ENCODE results near the gene ZNF101. TPM values are rescaled to one million over a fixed set of nuclear protein-coding genes. Genes with fewer than 3 reads are reported as not detected.

Gene ZNF101
- total RNA-seq, 2 donors from 2014 or later = 53.2 to 62.9 TPM

- no peaks in the 10 kb centered on the region for H3K9me3 ChIP-seq (ENCODE audit: control insufficient read depth, low read length)
- no peaks in the 10 kb centered on the region for H3K27me3 ChIP-seq (ENCODE audit: control insufficient read depth, insufficient read depth, low read length, poor library complexity, severe bottlenecking)
- no peak overlapping the region for H3K4me3 ChIP-seq (ENCODE audit: low read length)
- 96 to 97% methylated on average over 16 to 22 of the region's 22 CpGs for WGBS, 2 experiments (ENCODE audit: insufficient coverage in 1 of 2, insufficient read length in 1 of 2)
- H3K27ac ChIP-seq (ENCODE audit: low read depth, low read length) = no peak overlapping the region
- no peaks in the 10 kb centered on the region for H3K4me1 ChIP-seq (ENCODE audit: control insufficient read depth, insufficient read depth, low read length)
- no peaks in the 10 kb centered on the region for H3K27me3 Mint-ChIP-seq (ENCODE audit: insufficient read depth)
- no peak overlapping the region for H3K27ac Mint-ChIP-seq
- no peak overlapping the region for H3K9ac ChIP-seq (ENCODE audit: extremely low read depth, low read length, poor library complexity, severe bottlenecking)
- peaks cover 68% of the 10 kb centered on the region for H3K36me3 Mint-ChIP-seq (ENCODE audit: low read depth)
- no peak overlapping the region for H3K4me3 Mint-ChIP-seq
- peaks cover 75% of the 10 kb centered on the region for H3K36me3 ChIP-seq (ENCODE audit: control insufficient read depth, insufficient read depth, low read length)
- no peaks in the 10 kb centered on the region for H3K4me1 Mint-ChIP-seq
- TF ChIP-seq CTCF (conservative IDR thresholded peaks at IDR 0.05) = no peak
- H3K9me3 Mint-ChIP-seq = no peaks in the 10 kb centered on the region
- DNase-seq = no peak
Observed at GRCh38 chr19:19649580-19649995, 19.1 kb upstream of the ZNF101 start.

GRCh38 chr19:19650331-19650730, 18.3 kb upstream of the ZNF101 start:
- peaks cover 76% of the 10 kb centered on the region for H3K36me3 ChIP-seq (ENCODE audit: control insufficient read depth, insufficient read depth, low read length)

GRCh38 chr19:19651076-19651475, 17.6 kb upstream of the ZNF101 start:
- Mint-ChIP-seq H3K27ac (no peak overlapping the region), H3K36me3 (ENCODE audit: low read depth) (peaks cover 68% of the 10 kb centered on the region), H3K4me3 (no peak overlapping the region), H3K4me1 (no peaks in the 10 kb centered on the region), H3K27me3 (ENCODE audit: insufficient read depth) (no peaks in the 10 kb centered on the region), H3K9me3 (no peaks in the 10 kb centered on the region)
- H3K27ac ChIP-seq (ENCODE audit: low read depth, low read length) = no peak overlapping the region
- 93 to 100% methylated on average over 13 of the region's 13 CpGs for WGBS, 2 experiments (ENCODE audit: insufficient coverage in 1 of 2, insufficient read length in 1 of 2)
- H3K36me3 ChIP-seq (ENCODE audit: control insufficient read depth, insufficient read depth, low read length) = peaks cover 74% of the 10 kb centered on the region
- no peaks in the 10 kb centered on the region for H3K4me1 ChIP-seq (ENCODE audit: control insufficient read depth, insufficient read depth, low read length)
- DNase-seq = no peak
- no peak overlapping the region for H3K4me3 ChIP-seq (ENCODE audit: low read length)
- no peak for TF ChIP-seq CTCF (conservative IDR thresholded peaks at IDR 0.05)
- H3K9me3 ChIP-seq (ENCODE audit: control insufficient read depth, low read length) = no peaks in the 10 kb centered on the region
- no peak overlapping the region for H3K9ac ChIP-seq (ENCODE audit: extremely low read depth, low read length, poor library complexity, severe bottlenecking)
- no peaks in the 10 kb centered on the region for H3K27me3 ChIP-seq (ENCODE audit: control insufficient read depth, insufficient read depth, low read length, poor library complexity, severe bottlenecking)

More at GRCh38 chr19:19650331-19650730, 18.3 kb upstream of the ZNF101 start:
- Mint-ChIP-seq H3K4me3 (no peak overlapping the region), H3K9me3 (no peaks in the 10 kb centered on the region), H3K36me3 (ENCODE audit: low read depth) (peaks cover 66% of the 10 kb centered on the region), H3K4me1 (no peaks in the 10 kb centered on the region), H3K27ac (no peak overlapping the region), H3K27me3 (ENCODE audit: insufficient read depth) (no peaks in the 10 kb centered on the region)
- no peaks in the 10 kb centered on the region for H3K27me3 ChIP-seq (ENCODE audit: control insufficient read depth, insufficient read depth, low read length, poor library complexity, severe bottlenecking)
- 93 to 94% methylated on average over 8 to 9 of the region's 9 CpGs for WGBS, 2 experiments (ENCODE audit: insufficient coverage in 1 of 2, insufficient read length in 1 of 2)
- H3K9me3 ChIP-seq (ENCODE audit: control insufficient read depth, low read length) = no peaks in the 10 kb centered on the region
- H3K4me1 ChIP-seq (ENCODE audit: control insufficient read depth, insufficient read depth, low read length) = no peaks in the 10 kb centered on the region
- no peak for TF ChIP-seq CTCF (conservative IDR thresholded peaks at IDR 0.05)
- no peak for DNase-seq
- no peak overlapping the region for H3K27ac ChIP-seq (ENCODE audit: low read depth, low read length)
- H3K4me3 ChIP-seq (ENCODE audit: low read length) = no peak overlapping the region
- H3K9ac ChIP-seq (ENCODE audit: extremely low read depth, low read length, poor library complexity, severe bottlenecking) = no peak overlapping the region

All from endodermal cell (in vitro differentiated cells).